Measurements from ENCODE around the gene DLX2.
A peak's percentile ranks its signal among the peaks of the same experiment; 100 is the strongest.
"Not testable (repeated sequence)": the region's sequence is repeated elsewhere in the genome, so short reads cannot be mapped to it uniquely, and the experiment has no call there.

DLX2 gene

DNA sequence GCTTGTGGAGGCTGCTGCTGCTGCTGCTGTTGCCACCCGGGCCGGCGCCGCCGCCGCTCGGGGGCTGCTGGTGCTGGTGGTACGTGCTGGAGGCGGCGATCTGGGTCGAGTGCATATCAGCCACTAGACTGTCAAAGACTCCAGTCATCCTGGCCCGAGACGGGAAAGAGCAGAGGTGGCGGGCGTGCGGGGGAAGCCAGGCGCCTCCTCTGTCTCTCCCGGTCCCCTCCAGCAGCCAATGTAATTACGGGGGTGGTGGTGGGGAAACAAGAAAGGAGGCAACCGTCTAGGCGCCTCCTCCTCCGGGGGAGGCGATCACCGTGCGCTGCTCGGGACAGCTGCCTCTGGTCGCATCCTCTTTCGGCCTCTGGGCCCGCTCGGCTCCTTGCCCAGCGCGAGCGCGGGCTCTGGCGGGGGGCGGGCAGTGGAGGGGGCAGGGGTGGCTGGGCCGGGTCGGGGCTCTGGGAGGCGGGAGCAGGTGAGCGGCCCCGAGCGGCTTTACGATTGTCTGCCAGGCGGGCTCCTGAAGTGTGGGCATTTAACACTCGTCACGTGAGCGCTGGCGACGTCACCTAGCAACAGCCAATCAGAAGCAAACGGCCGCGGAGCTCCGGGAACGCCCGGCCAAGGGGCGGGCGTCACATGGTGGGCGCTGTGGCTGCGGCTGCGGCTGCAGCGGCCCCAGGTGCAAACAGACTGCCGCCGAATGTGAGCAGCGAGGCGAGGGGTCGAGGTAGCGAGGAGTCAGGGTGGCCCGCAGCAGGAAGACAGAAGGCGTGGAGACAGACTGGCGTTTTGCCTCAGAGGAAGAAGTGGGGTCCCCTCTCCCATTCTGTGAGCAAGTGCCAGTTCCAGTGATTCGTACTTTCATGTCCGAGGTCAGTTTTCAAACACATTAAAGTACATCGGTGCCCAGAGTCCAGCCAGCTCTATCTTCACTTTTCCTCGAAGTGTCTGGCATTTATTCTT lies at the start of gene DLX2:
Gene DLX2 (minus strand): TSS at position 510 of the 969 bp plus-strand sequence. CDS start 362 bp downstream, at position 148.
- peak; percentile 54 to 56 for ATAC-seq

DNA sequence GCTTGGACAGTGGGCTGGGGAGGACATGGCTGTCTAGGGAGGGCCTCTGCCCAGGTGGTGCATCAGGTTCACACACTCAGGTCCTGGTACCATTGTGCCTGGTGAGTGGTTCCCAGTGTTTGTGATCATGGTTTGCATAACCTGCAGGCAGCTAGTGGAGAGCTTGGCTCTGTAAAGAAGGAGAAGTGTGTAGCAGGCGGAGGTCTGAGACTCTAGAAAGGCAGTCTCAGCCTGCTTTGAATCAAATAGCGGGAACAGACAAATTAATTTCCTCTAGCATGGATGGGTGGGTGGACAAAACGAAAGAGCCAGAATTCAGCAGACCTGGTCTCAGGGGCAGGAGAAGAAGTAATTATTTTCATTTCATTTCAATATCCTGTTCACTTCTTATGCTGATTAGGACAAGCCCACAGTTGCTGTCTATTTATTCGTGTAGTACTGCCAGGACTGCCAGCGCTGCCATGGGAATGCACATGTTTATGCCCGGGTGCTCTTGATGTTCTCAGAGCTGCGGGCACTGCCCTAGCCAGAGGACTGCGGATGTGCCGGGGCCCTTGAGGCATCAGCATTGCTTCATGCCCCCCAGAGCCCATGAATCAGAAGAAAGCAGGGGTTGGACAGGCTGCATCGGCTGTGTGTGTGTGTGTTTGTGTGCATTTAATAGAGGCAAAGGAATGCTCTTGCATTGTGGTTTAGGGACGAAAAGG lies 45.4 kb upstream of the DLX2 start:
- ATAC-seq = no peak

- no peak for ATAC-seq
Observed at GRCh38 chr2:172143817-172144216, 41.1 kb upstream of the DLX2 start.

DNA sequence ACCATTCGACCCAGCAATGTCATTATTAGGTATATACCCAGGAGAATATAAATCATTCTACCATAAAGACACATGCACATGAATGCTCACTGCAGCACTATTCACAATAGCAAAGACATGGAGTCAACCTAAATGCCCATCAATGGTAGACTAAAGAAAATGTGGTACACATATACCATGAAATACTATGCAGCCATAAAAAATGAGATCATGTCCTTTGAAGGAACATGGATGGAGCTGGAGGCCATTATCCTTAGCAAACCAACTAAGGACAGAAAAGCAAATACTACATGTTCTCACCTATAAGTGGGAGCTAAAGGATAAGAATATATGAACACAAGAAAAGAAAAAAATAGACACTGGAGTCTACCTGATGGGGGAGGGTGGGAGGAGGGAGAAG lies 36.0 kb upstream of the DLX2 start:
- ATAC-seq = not testable (repeated sequence)

DNA sequence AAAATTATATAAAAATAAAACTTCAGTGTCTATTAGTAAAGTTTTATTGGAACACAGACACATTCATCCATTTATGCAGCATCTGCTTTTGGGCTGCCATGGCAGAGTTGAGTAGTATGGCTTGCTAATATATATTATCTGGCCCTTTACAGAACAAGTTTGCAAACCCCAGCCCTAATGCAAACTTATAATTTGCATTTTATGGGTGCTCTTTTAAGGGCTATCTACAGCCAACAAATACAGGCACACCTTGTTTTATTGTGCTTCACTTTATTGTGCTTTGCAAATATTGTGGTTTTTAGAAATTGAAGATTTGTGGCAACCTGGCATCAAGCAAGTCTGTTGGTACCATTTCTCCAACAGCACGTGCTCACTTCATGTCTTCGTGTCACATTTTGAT lies 35.2 kb upstream of the DLX2 start:
- ATAC-seq = no peak

DNA sequence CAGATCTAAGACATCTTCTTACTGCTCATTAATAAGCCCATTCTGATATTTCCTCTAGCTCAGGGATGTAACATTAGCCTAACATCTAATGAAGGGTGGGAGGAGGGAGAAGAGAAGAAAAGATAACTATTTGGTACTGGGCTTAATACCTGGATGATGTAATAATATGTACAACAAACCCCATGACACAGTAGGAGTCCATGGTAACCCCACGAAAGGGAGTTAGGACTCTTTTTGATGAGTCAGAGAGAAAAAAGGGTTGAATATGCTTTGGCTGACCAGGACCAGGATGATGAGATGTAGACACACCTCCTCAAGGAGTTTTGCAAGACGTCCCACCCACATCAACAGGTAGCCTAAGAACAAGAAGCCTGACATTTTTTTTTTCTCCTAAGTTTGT lies 34.4 kb upstream of the DLX2 start:
- no peak for ATAC-seq

- ATAC-seq = no peak
Observed at GRCh38 chr2:172135446-172135845, 32.7 kb upstream of the DLX2 start.

DNA sequence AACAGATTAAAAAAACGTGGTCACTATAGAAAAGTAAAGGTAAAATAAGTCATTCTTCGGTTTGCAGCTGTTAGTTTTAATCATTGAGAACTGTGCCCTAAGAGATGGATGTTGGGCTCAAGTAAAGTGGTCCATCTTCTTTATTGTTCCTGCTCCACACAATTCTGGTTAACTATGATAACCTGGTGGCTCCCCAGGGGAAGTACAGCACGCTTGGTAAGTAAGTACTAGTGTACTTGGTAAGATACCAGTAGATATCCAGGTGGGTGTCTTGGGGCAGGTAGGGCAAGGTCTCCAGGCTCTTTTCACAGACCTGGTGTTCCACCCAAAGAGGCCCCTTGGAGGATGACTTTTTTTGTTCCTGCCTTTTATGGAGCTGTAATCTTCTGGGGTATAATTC lies 31.6 kb upstream of the DLX2 start:
- ATAC-seq = no peak

DNA sequence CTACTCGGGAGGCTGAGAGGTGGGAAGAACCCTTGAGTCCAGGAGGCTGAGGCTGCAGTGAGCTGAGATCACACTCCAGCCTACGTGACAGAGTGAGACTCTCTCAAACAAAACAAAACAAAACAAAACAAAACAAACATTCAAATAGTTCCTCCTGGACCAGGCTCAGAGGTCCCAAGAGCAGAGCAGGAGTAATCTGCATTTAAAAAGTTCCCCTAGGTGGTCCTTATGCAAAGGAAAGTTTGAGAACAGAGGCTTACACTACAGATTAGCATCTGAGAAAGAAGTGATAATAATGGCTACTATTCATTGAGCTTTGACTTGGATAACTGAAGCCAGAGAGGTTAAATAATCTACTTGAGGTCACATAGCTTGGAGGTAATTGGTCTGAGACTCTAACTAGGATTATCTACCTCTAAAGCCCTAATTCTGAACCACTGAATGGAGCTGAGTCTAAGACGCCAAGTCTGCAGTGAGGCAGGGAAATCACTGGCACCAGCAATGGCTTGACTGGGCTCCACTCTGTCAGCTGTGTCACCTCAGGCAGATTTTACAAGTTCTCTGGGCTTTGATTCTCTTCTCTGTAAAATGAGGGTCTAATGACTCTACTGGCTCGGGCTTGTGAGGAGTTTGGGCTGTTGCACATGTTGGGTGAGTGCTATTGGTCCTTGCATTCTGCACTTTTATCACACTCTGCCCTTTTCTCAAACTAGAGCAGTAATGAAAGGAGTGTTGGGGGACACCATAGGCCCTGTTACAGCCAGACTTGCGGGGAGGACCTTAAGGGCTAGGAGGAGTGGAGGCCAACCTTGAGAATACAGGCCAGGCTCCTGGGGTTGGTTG lies 29.2 kb upstream of the DLX2 start:
- no peak for ATAC-seq

GRCh38 chr2:172129404-172129803 lies 26.7 kb upstream of the DLX2 start:
- no peak for ATAC-seq

DNA sequence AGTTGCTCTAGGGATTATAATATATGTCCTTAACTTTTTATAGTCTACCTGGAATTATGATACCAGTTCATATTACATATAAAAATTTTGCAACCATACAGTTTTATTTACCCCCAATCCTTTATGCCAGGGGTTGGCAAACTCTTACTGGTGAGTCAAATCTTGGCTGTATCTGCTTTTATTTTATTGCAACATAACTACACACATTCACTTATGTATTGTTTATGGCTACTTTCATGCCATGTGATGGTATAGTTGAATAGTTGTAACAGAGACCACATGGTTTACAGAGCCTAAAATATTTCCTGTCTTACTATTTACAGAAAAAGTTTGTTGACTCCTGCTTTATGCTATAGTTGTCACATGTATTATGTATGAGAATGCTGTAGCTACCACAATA lies 25.8 kb upstream of the DLX2 start:
- no peak for ATAC-seq

GRCh38 chr2:172120118-172120517 lies 17.4 kb upstream of the DLX2 start:
- ATAC-seq = no peak

GRCh38 chr2:172119089-172119488 lies 16.4 kb upstream of the DLX2 start:
- no peak for ATAC-seq

DNA sequence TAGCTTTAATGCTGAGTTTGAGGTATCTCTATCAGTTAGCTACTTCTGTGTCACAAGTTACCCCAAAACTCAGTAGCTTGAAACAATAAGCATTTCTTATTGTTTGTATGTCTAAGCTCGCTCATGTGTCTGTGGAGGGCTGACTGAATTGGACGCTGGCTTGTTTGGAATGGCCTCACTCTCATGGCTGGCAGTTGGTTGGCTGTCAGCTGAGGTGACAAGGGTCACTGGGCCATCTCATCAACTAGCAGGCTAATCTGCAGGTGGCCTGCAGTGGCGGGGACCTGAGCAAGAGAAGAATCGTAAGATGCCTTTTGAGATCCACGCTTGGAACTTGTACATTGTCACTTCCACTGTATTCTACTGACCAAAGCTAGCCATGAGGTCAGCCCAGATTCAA lies 13.4 kb upstream of the DLX2 start:
- no peak for ATAC-seq

DNA sequence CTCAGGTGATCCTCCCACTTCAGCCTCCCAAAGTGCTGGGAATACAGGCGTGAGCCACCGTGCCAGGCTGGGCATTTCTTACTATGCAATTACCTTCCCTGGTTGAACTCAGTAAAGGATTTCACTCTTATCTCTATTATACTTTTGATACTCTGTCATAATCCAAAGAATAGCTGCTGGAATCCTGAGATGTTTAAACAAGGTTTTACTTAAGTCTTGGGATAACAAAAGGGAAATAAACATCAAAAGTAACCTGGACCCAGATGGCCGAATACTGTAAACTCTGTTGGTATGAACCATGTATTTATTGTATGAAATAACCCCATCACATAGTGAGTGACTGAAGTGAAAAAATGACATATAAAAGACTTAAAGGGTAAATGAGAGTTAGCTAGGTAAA lies 11.9 kb upstream of the DLX2 start:
- no peak for ATAC-seq

- not testable (repeated sequence) for ATAC-seq
Observed at GRCh38 chr2:172114176-172114575, 11.5 kb upstream of the DLX2 start.

DNA sequence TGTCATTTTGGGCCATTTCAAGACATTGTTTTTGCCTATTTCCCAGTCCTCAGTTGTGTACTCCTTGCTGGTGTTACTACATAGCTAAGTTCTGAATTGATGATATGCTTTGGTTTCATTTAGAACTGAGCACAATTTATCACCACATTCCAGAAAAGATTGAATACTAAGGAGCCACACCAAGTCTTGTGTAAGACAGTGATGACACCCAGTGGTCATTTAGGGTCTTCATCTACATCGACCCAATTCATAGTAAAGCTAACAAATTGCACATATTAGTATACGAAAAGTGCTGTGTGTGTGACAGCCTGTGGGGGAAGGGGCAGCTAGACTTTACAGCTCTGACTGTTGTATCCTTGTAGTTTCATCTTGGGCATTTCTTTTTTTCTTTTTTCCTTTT lies 10.9 kb upstream of the DLX2 start:
- no peak for ATAC-seq

DNA sequence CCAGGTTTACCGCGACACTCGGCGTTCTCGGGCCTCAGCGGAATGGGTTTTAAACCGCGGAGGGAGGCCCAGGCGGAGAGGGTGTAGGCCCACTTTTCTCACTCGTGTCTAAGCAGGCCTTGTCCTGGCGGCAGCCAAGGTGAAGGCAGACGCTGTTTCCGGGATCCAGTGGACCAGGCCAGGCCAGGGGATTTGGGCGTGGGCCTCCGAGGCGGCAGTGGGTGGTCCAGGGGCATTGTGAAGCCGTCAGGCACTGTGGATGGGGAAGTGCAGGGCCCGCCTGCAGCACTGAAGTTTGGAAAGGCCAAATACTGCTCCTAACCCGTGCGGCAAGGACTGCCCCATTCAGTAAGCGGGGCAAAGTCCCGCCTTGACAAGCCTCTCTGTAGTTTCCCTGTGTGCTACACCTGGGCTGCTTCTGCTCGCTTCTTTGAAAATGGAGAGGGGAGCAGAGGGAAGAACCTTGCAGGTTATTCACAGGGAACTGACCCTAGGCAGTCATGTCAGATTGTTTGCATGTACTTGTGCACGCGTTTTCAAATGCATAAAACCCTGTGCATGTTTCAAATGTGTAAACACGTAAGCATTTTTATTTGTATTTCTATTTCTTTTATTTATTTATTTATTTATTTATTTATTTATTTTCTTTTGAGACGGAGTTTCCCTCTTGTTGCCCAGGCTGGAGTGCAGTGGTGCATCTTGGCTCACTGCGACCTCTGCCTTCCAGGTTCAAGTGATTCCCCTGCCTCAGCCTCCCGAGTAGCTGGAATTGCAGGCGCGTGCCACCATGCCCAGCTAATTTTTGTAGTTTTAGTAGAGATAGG lies 7.5 kb upstream of the DLX2 start:
- no peak for ATAC-seq

DNA sequence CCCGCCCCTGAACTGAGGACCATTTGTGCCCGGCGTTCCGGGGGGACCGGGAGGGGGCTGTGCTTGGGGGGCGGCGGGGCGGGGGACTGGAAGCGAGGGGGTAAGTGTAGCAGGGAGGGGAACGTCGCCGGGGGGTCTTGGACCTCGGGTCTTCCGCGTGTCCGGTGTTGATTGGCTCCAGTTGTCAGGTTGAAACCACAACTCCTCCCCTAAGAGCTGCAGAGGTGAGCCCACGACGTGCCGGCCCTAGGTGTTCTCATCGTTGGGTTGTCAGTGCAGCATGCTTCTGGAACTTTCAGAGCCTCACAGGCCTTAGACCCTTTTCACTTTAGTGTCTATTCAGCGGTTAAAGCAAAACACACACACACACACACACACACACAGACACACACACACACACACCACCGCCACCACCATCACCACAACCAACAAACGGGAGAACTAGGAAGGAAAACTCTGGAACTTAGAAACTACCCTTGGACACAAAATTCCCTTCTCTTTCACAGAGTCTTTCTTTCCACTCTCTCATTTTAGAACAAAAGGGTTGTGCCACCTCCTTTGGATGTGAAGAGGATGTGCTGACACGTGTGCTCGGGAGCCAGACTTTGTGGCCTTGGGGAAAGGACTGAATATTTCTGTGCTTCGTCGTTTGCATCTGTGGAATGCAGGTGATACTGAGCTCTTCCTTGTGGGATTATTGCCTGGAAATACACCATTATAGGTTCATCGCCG lies 6.7 kb upstream of the DLX2 start:
- ATAC-seq = no peak

DNA sequence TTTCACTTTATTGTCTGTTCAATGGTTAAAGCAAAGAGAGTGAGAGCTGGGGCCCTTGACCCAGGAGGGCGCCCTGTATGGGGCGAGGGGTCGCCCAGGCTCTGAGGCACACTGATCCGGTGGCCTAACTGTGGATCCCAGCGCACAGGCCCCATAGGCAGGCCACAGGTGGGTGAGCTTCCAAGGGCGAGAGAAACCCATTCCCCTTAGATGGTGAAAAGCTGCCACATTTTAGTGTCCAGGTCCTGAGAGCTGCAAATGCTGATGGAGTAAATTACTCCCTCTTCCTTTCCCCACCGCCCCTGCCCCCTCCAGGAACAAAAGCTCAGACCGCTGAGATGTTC lies 5.9 kb upstream of the DLX2 start:
- ATAC-seq = no peak

Measured in activated CD4-positive, CD25-positive, alpha-beta regulatory T cell treated with anti-CD3 and anti-CD28 coated beads, Interleukin-2, amount 50 U/mL, for 24 hours (primary cell).